ENCODE measurements around the gene RGP1. TPM values are rescaled to one million over a fixed set of nuclear protein-coding genes. Genes with fewer than 3 reads are reported as not detected.

Gene RGP1
- total RNA-seq, 8 experiments from 2014 or later: 11.0 to 31.0 (median 14.4) TPM

DNA sequence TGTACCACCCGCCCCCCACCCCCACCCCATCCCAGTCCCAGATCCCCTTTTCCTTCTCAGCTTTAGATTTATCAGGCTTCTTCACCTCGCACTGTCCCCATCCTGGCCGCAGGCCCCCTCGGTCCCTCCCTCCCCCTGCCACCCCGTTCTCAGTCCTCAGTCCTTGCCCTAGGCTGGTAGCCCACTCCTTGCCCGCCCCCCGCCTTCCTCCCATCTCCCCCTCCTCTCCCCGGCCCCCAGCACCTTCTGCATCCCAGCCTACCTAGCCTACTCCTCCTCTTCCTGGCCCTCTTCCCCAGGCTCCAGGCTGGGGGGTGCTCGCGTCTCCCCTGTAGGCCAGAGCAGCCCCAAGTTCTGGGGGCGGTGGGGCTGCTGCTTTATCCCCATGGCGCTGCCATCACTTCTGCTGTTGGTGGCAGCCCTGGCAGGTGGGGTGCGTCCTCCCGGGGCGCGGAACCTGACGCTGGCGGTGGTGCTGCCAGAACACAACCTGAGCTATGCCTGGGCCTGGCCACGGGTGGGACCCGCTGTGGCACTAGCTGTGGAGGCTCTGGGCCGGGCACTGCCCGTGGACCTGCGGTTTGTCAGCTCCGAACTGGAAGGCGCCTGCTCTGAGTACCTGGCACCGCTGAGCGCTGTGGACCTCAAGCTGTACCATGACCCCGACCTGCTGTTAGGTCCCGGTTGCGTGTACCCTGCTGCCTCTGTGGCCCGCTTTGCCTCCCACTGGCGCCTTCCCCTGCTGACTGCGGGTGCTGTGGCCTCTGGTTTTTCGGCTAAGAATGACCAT, 43.1 kb downstream of the RGP1 start:
- Histone ChIP-seq H3K27ac (peak overlapping the region; percentile 45 to 73), H3K4me1 (replicated peaks in 1 of 2) (peaks cover 21 to 39% of the 10 kb centered on the region in 2 donors), H3K4me3 (peak overlapping the region; percentile 31 to 39 (median 36))
- ATAC-seq (replicated peaks in 6 of 8): no peak
- WGBS, 10 experiments: 88 to 100% methylated on average over 1 to 5 of the region's 34 CpGs; no CpG with 5 or more reads in 8 of the 10 experiments
- in situ Hi-C loops (cut with MboI; ENCODE audit: low pct_unique_long_range_greater_than_20kb in 2 of 9, low sequenced_read_pairs in 9 of 9, unreplicated experiment in 9 of 9): loop anchor here in 5 of 9 experiments (25.0 kb wide), 2 partner anchors 95 to 220 kb away; no protein-coding TSS in a partner anchor

GRCh38 chr9:35792826-35793225, 43.7 kb downstream of the RGP1 start:
- Histone ChIP-seq H3K27ac (no peak overlapping the region), H3K4me3 (no peak overlapping the region), H3K4me1 (replicated peaks in 1 of 2) (peaks cover 21 to 39% of the 10 kb centered on the region in 2 donors)
- in situ Hi-C loops (cut with MboI; ENCODE audit: low pct_unique_long_range_greater_than_20kb in 2 of 9, low sequenced_read_pairs in 9 of 9, unreplicated experiment in 9 of 9): loop anchor here in 5 of 9 experiments (25.0 kb wide), 2 partner anchors 94 to 219 kb away; no protein-coding TSS in a partner anchor
- 63 to 100% methylated on average over 1 to 4 of the region's 14 CpGs; no CpG with 5 or more reads in 8 of the 10 experiments for WGBS, 10 experiments
- ATAC-seq (replicated peaks in 6 of 8): no peak

DNA sequence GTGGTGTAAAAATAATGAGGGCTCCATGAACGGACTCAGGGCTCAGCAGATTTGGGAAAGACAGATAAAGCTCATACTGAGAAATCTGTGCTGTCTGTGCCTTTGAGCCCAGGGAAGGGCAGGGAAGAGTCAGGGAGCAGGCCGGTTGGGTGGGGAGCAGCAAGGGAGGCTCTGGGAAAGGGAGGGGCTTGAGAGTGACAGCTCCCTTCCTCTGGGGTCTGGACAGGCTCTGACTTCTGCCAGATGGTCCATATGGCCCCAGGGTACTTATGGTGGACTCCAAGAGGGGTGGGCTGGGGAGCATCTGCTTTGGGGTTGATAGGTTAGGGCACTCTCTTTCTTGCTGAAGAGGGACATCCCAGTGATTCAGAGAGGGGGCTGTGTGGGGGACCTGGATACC, 44.4 kb downstream of the RGP1 start:
- peak in 1 of 8 experiments; percentile 8 for ATAC-seq (replicated peaks in 6 of 8)
- 0 to 100% (median 86%) methylated on average over 1 to 2 of the region's 2 CpGs; no CpG with 5 or more reads in 6 of the 10 experiments for WGBS, 10 experiments
- Histone ChIP-seq H3K4me3 (no peak overlapping the region), H3K4me1 (replicated peaks in 1 of 2) (peaks cover 21 to 39% of the 10 kb centered on the region in 2 donors), H3K27ac (no peak overlapping the region)
- in situ Hi-C loops (cut with MboI; ENCODE audit: low pct_unique_long_range_greater_than_20kb in 2 of 9, low sequenced_read_pairs in 9 of 9, unreplicated experiment in 9 of 9): loop anchor here in 5 of 9 experiments (25.0 kb wide), 2 partner anchors 94 to 219 kb away; no protein-coding TSS in a partner anchor

DNA sequence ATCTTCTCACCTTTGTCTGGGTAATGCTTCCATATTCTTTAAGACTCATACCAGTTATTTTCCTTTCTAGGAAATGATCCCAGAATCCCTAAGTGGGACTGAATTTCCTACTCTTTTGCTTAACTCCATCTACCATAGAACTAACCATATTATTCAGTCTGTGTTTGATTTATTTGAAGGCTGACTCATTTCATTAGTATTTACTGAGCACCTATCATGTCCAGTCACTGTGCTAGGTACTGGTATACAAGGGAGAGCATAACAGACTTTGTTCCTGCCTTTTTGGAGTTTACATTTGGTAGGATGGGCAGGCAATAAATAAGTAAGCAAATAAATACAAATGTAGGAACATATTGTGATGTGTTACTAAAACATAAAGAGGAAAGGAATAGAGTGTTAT, 46.6 kb downstream of the RGP1 start:
- Histone ChIP-seq H3K4me1 (replicated peaks in 1 of 2) (peaks cover 15 to 25% of the 10 kb centered on the region in 2 donors), H3K4me3 (no peak overlapping the region), H3K27ac (no peak overlapping the region)
- ATAC-seq (replicated peaks in 6 of 8): peak in 1 of 8 experiments; percentile 2
- in situ Hi-C loops (cut with MboI; ENCODE audit: low pct_unique_long_range_greater_than_20kb in 2 of 9, low sequenced_read_pairs in 9 of 9, unreplicated experiment in 9 of 9): loop anchor here in 5 of 9 experiments (25.0 kb wide), 2 partner anchors 92 to 217 kb away; no protein-coding TSS in a partner anchor

- no peak overlapping the region for H3K27ac ChIP-seq
- in situ Hi-C loops (cut with MboI; ENCODE audit: low pct_unique_long_range_greater_than_20kb in 2 of 9, low sequenced_read_pairs in 9 of 9, unreplicated experiment in 9 of 9): loop anchor here in 5 of 9 experiments (25.0 kb wide), 2 partner anchors 90 to 215 kb away; no protein-coding TSS in a partner anchor
- no peak for ATAC-seq (replicated peaks in 6 of 8)
- 62 to 100% (median 92%) methylated on average over 2 to 6 of the region's 6 CpGs for WGBS, 10 experiments
- H3K4me1 ChIP-seq (replicated peaks in 1 of 2): peaks cover 3 to 12% of the 10 kb centered on the region in 2 donors
- no peak overlapping the region for H3K4me3 ChIP-seq
These were observed 48.4 kb downstream of the RGP1 start for GRCh38 chr9:35797311-35798109.

GRCh38 chr9:35798658-35799374, 49.7 kb downstream of the RGP1 start:
- Histone ChIP-seq H3K4me1 (replicated peaks in 1 of 2) (no peaks in the 10 kb centered on the region), H3K27ac (no peak overlapping the region), H3K4me3 (no peak overlapping the region)
- in situ Hi-C loops (cut with MboI; ENCODE audit: low pct_unique_long_range_greater_than_20kb in 2 of 9, low sequenced_read_pairs in 9 of 9, unreplicated experiment in 9 of 9): loop anchor here in 5 of 9 experiments (25.0 kb wide), 2 partner anchors 88 to 213 kb away; no protein-coding TSS in a partner anchor
- ATAC-seq (replicated peaks in 6 of 8): peak; percentile 33 to 98 (median 96)
- WGBS, 10 experiments: 82 to 100% (median 90%) methylated on average over 1 to 2 of the region's 4 CpGs; no CpG with 5 or more reads in 6 of the 10 experiments

DNA sequence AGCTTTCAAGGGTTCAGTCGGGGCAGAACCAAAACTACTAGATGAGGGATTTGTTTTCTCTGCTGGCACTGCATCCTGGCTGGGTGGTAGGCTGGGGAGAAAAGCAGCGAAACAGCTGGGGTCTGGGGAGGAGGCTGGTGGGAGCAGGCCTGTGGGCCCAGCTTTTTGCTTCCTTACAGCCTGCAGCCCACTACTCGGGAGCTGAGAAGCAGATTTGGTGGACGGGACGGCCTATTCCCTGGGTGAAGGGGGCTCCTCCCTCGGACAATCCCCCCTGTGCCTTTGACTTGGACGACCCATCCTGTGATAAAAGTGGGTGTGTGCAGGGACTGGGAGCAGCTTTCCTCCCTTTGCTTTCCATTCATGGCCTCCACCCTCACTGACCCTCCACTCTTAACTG, 51.4 kb downstream of the RGP1 start:
- ATAC-seq (replicated peaks in 6 of 8): no peak
- 83 to 87% methylated on average over 2 to 3 of the region's 7 CpGs; no CpG with 5 or more reads in 8 of the 10 experiments for WGBS, 10 experiments
- in situ Hi-C loops (cut with MboI; ENCODE audit: low pct_unique_long_range_greater_than_20kb in 2 of 9, low sequenced_read_pairs in 9 of 9, unreplicated experiment in 9 of 9): no loop called here
- no peak overlapping the region for H3K27ac ChIP-seq
- H3K4me3 ChIP-seq: no peak overlapping the region
- H3K4me1 ChIP-seq (replicated peaks in 1 of 2): no peaks in the 10 kb centered on the region

GRCh38 chr9:35801328-35802128, 52.4 kb downstream of the RGP1 start:
- Histone ChIP-seq H3K27ac (no peak overlapping the region), H3K4me1 (replicated peaks in 1 of 2) (no peaks in the 10 kb centered on the region), H3K4me3 (no peak overlapping the region)
- WGBS, 10 experiments: 40 to 100% (median 89%) methylated on average over 1 to 9 of the region's 13 CpGs; no CpG with 5 or more reads in 1 of the 10 experiments
- in situ Hi-C loops (cut with MboI; ENCODE audit: low pct_unique_long_range_greater_than_20kb in 2 of 9, low sequenced_read_pairs in 9 of 9, unreplicated experiment in 9 of 9): no loop called here
- ATAC-seq (replicated peaks in 6 of 8): no peak

- 83 to 100% (median 96%) methylated on average over 2 to 6 of the region's 8 CpGs; no CpG with 5 or more reads in 3 of the 10 experiments for WGBS, 10 experiments
- Histone ChIP-seq H3K27ac (no peak overlapping the region), H3K4me1 (replicated peaks in 1 of 2) (no peaks in the 10 kb centered on the region), H3K4me3 (no peak overlapping the region)
- ATAC-seq (replicated peaks in 6 of 8): no peak
- in situ Hi-C loops (cut with MboI; ENCODE audit: low pct_unique_long_range_greater_than_20kb in 2 of 9, low sequenced_read_pairs in 9 of 9, unreplicated experiment in 9 of 9): no loop called here
These were observed 57.0 kb downstream of the RGP1 start for GRCh38 chr9:35806101-35806500.
